A673 (cell line): ENCODE results near the gene CALCR. TPM values are rescaled to one million over a fixed set of nuclear protein-coding genes. Genes with fewer than 3 reads are reported as not detected.

Source experiments
- BruUV-seq: library from RNA; stranded (reverse); fragments of 400-500 nt; replicated peaks from 2 replicates; lab custom pipeline; 2021; lab: Mats Ljungman, UMichigan
- CTCF ChIA-PET: fragments of 300-600 bp; sonication (Branson Sonifier 250); formaldehyde crosslinking; loops from one replicate; lab custom pipeline; 2022; ENCODE audit warnings: antibody characterized with exemption; lab: Charles Lee
- POLR2A ChIA-PET: fragments of 300-600 bp; sonication (Branson Sonifier 250); formaldehyde crosslinking; loops from one replicate; lab custom pipeline; 2022; ENCODE audit warnings: antibody characterized with exemption; ENCODE audit not compliant: low non-redundant PET; lab: Charles Lee
- DNase-seq: peaks from one replicate; pipeline ENCODE4 v3.0.0-alpha.2; 2015; ENCODE audit warnings: low spot score
- H3K27ac ChIP-seq: fragments of 200-600 bp; sonication (generic); 2 replicates; pipeline ENCODE4 v1.5.1; 2016; ENCODE audit warnings: mixed run types, low read depth, mild to moderate bottlenecking, mixed read lengths, antibody characterized with exemption, low read length; ENCODE audit not compliant: poor library complexity, severe bottlenecking
- H3K27me3 ChIP-seq: fragments of 200-600 bp; sonication (generic); replicated peaks from 2 replicates; pipeline ENCODE4 v1.6.1; 2017; ENCODE audit warnings: mixed run types, low read depth, mild to moderate bottlenecking, mixed read lengths, antibody characterized with exemption, low read length; ENCODE audit not compliant: insufficient read depth, poor library complexity
- H3K36me3 ChIP-seq: fragments of 200-600 bp; sonication (generic); 2 replicates; pipeline ENCODE4 v1.6.1; 2016; ENCODE audit warnings: mixed run types, mild to moderate bottlenecking, mixed read lengths, antibody characterized with exemption, low read length; ENCODE audit not compliant: insufficient read depth, poor library complexity, severe bottlenecking
- H3K4me1 ChIP-seq: fragments of 200-600 bp; sonication (generic); 2 replicates; pipeline ENCODE4 v1.6.1; 2017; ENCODE audit warnings: mixed run types, mild to moderate bottlenecking, mixed read lengths, antibody characterized with exemption, low read length; ENCODE audit not compliant: insufficient read depth, poor library complexity, severe bottlenecking
- H3K4me3 ChIP-seq: fragments of 200-600 bp; sonication (generic); 2 replicates; pipeline ENCODE4 v1.5.1; 2016; ENCODE audit warnings: low read depth, mixed run types, mild to moderate bottlenecking, mixed read lengths, low read length; ENCODE audit not compliant: poor library complexity, severe bottlenecking
- H3K9me3 ChIP-seq: fragments of 200-600 bp; sonication (generic); 2 replicates; pipeline ENCODE4 v1.6.1; 2016; ENCODE audit warnings: mixed run types, low read depth, mild to moderate bottlenecking, mixed read lengths, antibody characterized with exemption, low read length; ENCODE audit not compliant: poor library complexity, severe bottlenecking
- CTCF ChIP-seq: fragments of 300-800, 200-600 bp; sonication (generic); conservative IDR thresholded peaks from 2 replicates; pipeline ENCODE4 v1.5.1; 2017; ENCODE audit warnings: low read depth, mild to moderate bottlenecking, antibody characterized with exemption, low read length, moderate library complexity, mixed read lengths
- EZH2 ChIP-seq: fragments of 200-600 bp; sonication (generic); IDR thresholded peaks from 2 replicates; pipeline ENCODE4 v1.6.1; 2017; ENCODE audit warnings: borderline replicate concordance, low read depth, mild to moderate bottlenecking, mixed read lengths, antibody characterized with exemption, low read length; ENCODE audit not compliant: poor library complexity, severe bottlenecking
- intact Hi-C: fragments of 100-400 bp; cut with micrococcal nuclease; formaldehyde crosslinking; loops from one replicate; pipeline ENCODE4 v1.10.0; 2022; ENCODE audit not compliant: unreplicated experiment
- total RNA-seq: library from RNA; stranded (reverse); gene quantifications from 2 replicates; pipeline ENCODE4 v1.2.3, GENCODE V29; 2021

Gene CALCR
- total RNA-seq, 1 experiment from 2014 or later, result not detected

DNA sequence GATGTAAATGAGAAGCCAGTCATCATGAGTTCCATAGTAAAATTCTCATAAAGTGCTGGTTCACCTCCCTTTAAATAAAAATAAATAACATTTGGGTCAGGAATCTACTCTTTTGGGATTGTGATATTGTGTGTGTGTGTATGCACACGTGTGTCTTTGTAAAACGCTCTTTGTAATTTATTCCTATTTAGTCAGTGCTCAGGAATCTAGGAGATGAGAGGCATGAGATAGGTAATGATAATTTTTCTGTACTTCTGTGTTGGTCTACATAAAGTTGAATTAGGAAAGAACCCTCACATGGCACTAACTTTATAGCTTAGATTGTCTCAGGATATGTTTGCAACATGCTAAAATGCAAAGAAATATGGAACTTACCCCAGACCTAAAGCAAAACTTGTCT is 4.9 kb upstream of the CALCR start:
- POLR2A ChIA-PET, result no interaction called here
- no peak for DNase-seq

GRCh38 chr7:93578762-93579161 is 4.2 kb upstream of the CALCR start:
- no peak for DNase-seq
- H3K27ac ChIP-seq, result no peak overlapping the region
- intact Hi-C loops, result no loop called here
- BruUV-seq, result no TSS peak
- no peaks in the 10 kb centered on the region for H3K36me3 ChIP-seq
- H3K9me3 ChIP-seq, result no peaks in the 10 kb centered on the region
- H3K4me1 ChIP-seq, result no peaks in the 10 kb centered on the region
- ChIA-PET POLR2A (no interaction called here), CTCF (no interaction called here)
- no peak overlapping the region for H3K4me3 ChIP-seq
- peaks cover 64% of the 10 kb centered on the region for H3K27me3 ChIP-seq
- no peak for TF ChIP-seq CTCF
- TF ChIP-seq EZH2, result no peak

More for the DNA sequence above, 4.9 kb upstream of the CALCR start:
- Histone ChIP-seq H3K4me3 (no peak overlapping the region), H3K27ac (no peak overlapping the region), H3K9me3 (no peaks in the 10 kb centered on the region), H3K4me1 (no peaks in the 10 kb centered on the region), H3K36me3 (no peaks in the 10 kb centered on the region), H3K27me3 (peaks cover 57% of the 10 kb centered on the region)
- intact Hi-C loops, result no loop called here
- CTCF ChIA-PET, result no interaction called here
- BruUV-seq, result no TSS peak
- TF ChIP-seq EZH2, result no peak
- no peak for TF ChIP-seq CTCF

DNA sequence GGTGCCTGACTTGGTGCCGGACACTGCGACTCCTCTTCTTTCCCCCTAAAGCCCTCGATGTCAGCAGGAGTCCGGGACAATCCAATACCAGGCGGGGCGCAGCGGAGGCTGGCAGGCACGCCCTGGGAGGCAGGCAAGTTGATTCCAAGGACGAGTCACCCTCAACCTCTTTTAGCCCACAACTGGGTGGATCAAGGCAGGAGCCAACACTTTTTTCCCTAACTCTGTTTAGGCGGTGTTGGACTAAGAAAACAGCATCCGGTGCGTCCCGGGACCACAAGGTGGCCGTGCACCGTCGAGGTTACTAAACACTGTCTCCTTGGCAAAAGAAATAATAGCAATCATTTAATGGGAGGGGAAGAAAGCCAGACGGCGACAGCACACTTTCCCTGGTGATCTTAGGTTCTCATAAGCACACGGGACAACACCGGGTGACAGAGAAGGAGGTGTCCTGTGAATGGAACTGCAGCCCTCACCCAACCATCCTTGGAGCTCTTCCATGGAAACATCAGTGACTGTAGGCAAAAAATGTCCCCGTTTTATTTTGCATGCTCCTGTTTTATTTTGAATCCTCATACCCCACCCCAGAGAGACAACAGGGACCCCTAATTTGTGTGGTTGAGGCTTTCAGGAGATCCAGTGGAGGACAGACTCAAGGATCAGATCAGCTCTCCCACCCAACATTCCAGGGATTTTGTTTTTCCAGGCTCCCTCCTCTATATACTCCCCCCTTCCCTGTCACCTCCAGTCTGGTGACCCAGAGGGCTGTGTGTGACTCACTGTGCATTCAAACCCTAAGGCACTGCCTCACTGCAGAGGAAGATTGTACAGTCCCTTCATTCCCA is 1.3 kb upstream of the CALCR start:
- TF ChIP-seq EZH2, result no peak
- no peak for TF ChIP-seq CTCF
- no peaks in the 10 kb centered on the region for H3K4me1 ChIP-seq
- H3K36me3 ChIP-seq, result no peaks in the 10 kb centered on the region
- no peaks in the 10 kb centered on the region for H3K9me3 ChIP-seq
- ChIA-PET CTCF (no interaction called here), POLR2A (interaction anchor here (0.6 kb wide), 1 partner anchor 105 kb away, joined by 3 read pairs; no protein-coding TSS in a partner anchor)
- no peak overlapping the region for H3K4me3 ChIP-seq
- no peak overlapping the region for H3K27ac ChIP-seq
- intact Hi-C loops, result no loop called here
- peak; percentile 7 for DNase-seq
- no TSS peak for BruUV-seq
- peaks cover 93% of the 10 kb centered on the region for H3K27me3 ChIP-seq
